GM20000 (cell line): Measurements from ENCODE around the gene NINJ2.

Experiments used
- DNase-seq: peaks from one replicate; pipeline ENCODE4 v3.0.0; 2012; ENCODE audit warnings: low spot score
- TF ChIP-seq, protein P1 (sequence below): IDR thresholded peaks from 2 replicates; pipeline ENCODE4 v1.5.1; 2012; ENCODE audit warnings: mild to moderate bottlenecking, control low read depth; ENCODE audit errors: extremely low read depth, missing control alignments

The NINJ2 gene

DNA sequence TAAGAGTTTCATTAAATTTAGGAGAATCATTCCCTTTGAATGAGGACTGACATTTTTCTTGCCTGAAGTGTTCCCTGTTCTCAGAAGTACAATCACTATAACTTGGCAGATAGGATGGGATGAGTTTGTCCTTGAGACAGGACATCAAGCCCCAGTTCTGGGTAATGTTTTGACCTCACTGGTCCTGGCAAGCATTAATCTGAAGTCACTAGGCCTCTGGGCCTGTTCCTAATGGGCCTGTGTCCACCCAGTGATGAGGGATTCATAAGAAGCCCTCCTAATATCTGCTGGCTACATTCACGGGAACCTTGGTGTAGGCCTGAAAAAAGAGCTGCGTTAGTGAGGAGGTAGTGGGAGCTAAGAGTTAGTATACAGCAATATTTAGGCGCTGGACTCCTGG, 37.2 kb downstream of the NINJ2 start:
- DNase-seq = no peak
- TF ChIP-seq, protein P1, sequence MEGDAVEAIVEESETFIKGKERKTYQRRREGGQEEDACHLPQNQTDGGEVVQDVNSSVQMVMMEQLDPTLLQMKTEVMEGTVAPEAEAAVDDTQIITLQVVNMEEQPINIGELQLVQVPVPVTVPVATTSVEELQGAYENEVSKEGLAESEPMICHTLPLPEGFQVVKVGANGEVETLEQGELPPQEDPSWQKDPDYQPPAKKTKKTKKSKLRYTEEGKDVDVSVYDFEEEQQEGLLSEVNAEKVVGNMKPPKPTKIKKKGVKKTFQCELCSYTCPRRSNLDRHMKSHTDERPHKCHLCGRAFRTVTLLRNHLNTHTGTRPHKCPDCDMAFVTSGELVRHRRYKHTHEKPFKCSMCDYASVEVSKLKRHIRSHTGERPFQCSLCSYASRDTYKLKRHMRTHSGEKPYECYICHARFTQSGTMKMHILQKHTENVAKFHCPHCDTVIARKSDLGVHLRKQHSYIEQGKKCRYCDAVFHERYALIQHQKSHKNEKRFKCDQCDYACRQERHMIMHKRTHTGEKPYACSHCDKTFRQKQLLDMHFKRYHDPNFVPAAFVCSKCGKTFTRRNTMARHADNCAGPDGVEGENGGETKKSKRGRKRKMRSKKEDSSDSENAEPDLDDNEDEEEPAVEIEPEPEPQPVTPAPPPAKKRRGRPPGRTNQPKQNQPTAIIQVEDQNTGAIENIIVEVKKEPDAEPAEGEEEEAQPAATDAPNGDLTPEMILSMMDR = no peak

DNA sequence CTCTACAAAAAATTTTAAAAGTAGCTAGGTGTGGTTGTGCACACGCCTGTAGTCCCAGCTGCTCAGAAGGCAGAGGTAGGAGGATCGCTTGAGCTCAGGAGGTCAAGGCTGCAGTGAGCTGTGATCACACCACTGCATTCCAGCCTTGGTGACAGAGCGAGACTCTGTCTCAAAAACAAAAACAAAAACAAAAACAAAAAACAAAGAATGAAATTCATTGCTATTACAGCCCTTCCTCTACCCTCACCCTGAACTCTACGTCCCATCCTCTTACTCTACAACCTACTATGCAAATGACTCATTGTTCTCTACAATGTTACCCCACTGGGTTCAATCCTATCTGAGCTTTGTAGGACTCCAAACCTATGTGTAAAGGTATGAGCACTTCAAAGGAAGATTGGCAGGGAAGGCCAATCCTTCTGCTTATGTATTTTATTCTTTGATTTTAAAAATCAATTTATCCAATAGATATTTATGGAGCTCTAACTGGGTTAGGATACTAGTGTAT, 39.3 kb downstream of the NINJ2 start:
- TF ChIP-seq, protein P1 = no peak
- DNase-seq = no peak

DNA sequence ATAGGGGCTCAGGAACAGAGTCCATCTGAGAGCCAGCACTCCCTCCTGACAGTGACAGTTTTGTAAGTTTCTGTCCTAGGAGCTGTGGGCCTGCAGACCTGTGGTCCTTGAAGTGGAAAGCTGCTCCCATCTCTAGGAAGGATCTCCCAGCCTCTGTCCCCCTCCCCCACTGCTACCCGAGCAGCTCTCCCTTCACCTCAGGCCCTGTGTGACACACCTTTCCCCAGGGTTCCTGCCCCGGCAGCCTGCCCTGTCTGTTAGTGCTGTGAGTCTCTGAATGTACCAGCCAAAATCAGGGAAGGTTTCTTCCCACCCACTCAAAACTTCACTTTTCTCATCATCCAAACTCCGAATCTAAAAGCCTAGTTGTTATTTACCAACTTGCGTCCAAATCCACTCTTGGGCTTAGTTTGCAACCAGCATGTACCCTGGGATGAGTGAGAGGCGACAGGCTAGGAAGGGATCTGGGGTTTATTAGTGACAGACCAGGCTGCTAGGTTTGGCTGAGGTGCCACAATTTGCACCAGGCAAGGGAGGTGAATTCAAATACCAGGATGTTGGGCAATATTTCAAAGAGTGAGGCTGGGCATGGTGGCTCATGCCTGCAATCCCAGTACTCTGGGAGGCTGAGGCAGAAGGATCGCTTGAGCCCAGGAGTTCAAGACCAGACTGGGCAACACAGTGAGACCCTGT, 39.9 kb downstream of the NINJ2 start:
- no peak for DNase-seq
- TF ChIP-seq, protein P1 = no peak

- DNase-seq = peak; percentile 56
- TF ChIP-seq, protein P1 = no peak
Measured at GRCh38 chr12:622416-622815, 40.8 kb downstream of the NINJ2 start.

DNA sequence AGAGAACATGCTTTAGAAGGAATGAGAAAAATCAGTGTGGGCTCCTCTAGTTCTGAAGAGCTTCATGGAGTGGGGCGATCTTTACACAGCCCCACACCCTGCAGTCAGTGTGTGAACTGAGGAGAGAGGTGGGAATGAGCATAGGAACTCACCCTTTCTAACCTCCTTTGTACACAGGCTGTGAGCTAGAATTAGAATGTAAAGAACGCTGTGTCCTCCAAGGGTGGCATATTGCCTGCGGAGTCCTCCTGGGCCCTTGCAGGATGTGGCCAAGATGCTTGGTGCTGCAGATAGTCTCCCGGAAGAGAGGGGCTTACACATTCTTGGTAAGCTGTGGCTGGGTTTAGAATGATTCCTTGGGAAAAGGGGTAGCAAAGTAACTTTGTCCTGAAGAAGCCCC, 43.9 kb downstream of the NINJ2 start:
- DNase-seq = no peak
- TF ChIP-seq, protein P1 = no peak

DNA sequence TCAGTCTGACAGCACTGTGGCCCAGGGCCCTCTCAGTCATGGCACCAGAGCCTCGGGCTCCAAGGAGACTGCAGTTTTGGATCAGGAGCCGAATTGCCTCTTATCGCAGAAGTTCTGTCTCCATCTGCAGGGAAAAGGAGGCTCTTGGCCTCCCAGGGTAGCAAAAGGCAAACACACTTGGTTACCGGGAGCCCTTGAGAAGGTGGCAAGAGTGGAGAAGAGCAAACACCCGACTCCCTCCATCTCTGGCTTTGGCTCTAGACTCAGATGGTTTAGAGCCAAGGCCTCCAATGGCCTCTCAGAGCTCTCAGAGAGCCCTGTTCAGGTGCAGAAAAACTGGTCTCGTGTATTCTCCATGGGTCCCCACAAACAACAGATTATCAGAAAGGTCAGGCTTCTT, 44.6 kb downstream of the NINJ2 start:
- TF ChIP-seq, protein P1 = no peak
- no peak for DNase-seq

DNA sequence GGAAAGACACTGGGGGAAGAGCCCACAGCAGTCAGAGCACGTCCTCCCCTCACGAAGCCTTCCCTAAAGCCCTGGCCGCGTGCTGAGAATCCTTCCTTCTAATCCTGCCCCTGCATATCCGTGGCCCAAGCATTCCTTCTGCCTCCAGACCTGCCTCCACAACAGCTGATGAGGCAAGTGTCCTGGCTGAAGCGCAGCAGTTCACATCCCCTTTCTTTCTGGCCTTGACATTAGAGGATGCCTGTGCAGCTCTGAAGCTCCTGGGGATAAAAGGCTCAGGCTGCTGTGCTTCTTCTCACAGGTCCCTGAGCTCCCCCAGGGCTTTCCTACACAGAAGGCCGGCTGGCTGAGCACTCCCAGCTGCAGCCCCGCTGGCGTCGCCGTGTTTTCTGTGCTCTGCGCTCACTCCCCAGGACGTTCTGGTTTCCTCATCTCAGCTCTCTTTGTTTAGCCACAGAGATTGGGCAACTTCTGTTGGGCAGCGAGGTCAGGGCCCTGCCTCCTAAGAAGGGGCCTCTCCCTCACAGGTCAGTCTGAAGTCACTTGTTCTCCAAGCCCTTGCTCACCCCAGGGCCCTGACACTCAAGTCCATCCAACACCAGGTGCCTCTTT, 45.8 kb downstream of the NINJ2 start:
- DNase-seq = no peak

More for the DNA sequence above, 45.8 kb downstream of the NINJ2 start:
- TF ChIP-seq, protein P1 = no peak
